IPS DF 6.9 (cell line): Measurements from ENCODE around the gene RAB11FIP3.
A peak's percentile ranks its signal among the peaks of the same experiment; 100 is the strongest.

Source experiments
- DNase-seq: peaks from one replicate; pipeline ENCODE4 v3.0.0-alpha.2; 2013; ENCODE audit warnings: low read depth, low spot score
- H3K27ac ChIP-seq: one replicate; pipeline ENCODE4 v1.5.1; 2013; ENCODE audit warnings: low read length, control low read depth
- H3K27me3 ChIP-seq: 2 replicates; pipeline ENCODE4 v1.6.1; 2013; ENCODE audit warnings: mild to moderate bottlenecking, low read length; ENCODE audit not compliant: control insufficient read depth, insufficient read depth
- H3K36me3 ChIP-seq: 2 replicates; pipeline ENCODE4 v1.6.1; 2013; ENCODE audit warnings: low read length; ENCODE audit not compliant: control insufficient read depth, insufficient read depth
- H3K4me1 ChIP-seq: 2 replicates; pipeline ENCODE4 v1.6.1; 2013; ENCODE audit warnings: low read length; ENCODE audit not compliant: control insufficient read depth, insufficient read depth
- H3K4me3 ChIP-seq: 2 replicates; pipeline ENCODE4 v1.5.1; 2013; ENCODE audit warnings: mild to moderate bottlenecking, low read length
- H3K9me3 ChIP-seq: 2 replicates; pipeline ENCODE4 v1.6.1; 2013; ENCODE audit warnings: low read length, inconsistent platforms; ENCODE audit not compliant: control insufficient read depth, insufficient read depth
- WGBS: extraction: QIAGEN DNeasy Blood & Tissue Kit; methylation state at CpG from one replicate; pipeline ENCODE4 v1.1.7; 2013; ENCODE audit warnings: mixed read lengths, missing lambda C conversion rate; ENCODE audit not compliant: insufficient read length, insufficient coverage; 5-methylcytosine and 5-hydroxymethylcytosine counted together

The RAB11FIP3 gene

DNA sequence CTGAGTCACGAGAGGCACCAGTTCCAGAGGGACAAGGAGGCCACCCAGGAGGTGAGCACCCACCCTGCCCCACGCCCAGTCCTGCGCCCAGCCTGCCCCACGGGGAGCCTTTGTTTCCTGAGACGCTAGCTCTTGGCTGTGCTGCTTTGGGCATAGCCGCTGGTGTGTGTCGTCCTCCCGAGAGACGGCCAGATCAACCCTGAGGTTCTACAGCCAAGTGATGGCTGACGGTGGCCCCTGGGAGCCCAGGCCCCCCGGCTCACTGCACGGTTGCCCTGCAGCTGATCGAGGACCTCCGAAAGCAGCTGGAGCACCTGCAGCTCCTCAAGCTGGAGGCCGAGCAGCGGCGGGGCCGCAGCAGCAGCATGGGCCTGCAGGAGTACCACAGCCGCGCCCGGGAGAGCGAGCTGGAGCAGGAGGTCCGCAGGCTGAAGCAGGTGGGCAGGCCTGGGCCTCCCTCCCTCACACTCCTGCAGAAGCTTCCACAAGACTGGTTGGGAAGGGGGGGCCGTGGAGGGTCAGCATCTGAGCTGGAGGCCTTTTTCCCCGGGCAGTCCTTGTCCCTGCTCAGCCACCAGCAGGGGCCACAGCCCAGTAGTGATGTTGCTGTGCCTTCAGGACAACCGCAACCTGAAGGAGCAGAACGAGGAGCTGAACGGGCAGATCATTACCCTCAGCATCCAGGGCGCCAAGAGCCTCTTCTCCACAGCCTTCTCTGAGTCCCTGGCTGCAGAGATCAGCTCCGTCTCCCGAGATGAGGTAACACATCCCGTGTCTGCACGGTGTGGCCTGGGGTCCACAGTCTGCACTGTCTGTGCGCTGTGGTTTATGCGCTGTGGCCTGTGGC, 94.6 kb downstream of the RAB11FIP3 start:
- Histone ChIP-seq H3K36me3 (0 out of 2 replicates have a peak, but pooled peaks cover 6% of the 10 kb centered on the region), H3K27me3 (no peaks in the 10 kb centered on the region), H3K4me1 (no peaks in the 10 kb centered on the region), H3K4me3 (no peak overlapping the region), H3K27ac (no peak overlapping the region), H3K9me3 (no peaks in the 10 kb centered on the region)
- no CpG with 5 or more reads among the region's 35 CpGs for WGBS
- DNase-seq: no peak

GRCh38 chr16:520847-521246, 95.4 kb downstream of the RAB11FIP3 start:
- Histone ChIP-seq H3K4me3 (no peak overlapping the region), H3K9me3 (no peaks in the 10 kb centered on the region), H3K27me3 (no peaks in the 10 kb centered on the region), H3K36me3 (0 out of 2 replicates have a peak, but pooled peaks cover 6% of the 10 kb centered on the region), H3K27ac (no peak overlapping the region), H3K4me1 (no peaks in the 10 kb centered on the region)
- DNase-seq: no peak
- WGBS: no CpG with 5 or more reads among the region's 13 CpGs

DNA sequence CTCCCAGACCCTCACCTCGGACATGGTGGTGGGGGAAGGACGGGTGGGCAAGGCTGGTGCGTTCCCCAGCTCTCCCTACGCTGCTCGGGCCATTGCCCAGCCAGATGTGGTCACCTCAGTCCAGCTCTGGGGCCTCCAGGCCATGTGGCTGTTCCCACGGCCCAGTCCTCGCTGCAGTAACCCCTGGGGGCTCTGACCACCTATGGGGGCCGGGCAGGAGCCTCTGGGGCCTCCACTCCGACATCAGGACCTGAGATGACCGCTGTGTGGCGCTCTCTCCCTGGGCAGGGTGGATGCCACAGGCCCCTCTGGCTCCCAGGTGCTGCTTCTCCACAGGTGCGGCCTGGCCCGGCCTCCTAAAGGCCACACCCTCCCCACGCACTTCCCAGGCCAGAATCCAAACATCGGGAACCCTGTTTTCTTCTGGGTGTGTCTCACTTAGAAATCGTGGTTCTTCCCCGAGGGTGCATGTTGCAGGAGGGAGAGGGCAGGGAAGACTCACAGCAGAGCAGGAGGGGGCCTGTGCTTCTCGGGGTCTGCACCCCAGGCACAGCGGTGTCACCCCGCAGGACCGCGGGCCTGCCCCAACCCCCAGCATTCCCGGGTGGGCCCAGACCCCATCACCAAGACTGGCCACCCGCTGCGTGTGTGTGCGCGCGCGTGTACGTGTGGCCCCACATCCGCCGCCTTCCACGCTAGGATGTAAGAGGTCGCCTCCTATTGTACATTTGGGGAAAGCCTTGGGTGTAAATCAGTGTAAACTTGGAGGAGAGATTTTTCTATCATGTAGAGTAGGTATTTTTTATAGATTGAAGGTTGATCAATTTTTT, 96.1 kb downstream of the RAB11FIP3 start:
- H3K4me3 ChIP-seq: no peak overlapping the region
- 0 out of 2 replicates have a peak, but pooled peaks cover 1% of the 10 kb centered on the region for H3K4me1 ChIP-seq
- WGBS: no CpG with 5 or more reads among the region's 34 CpGs

DNA sequence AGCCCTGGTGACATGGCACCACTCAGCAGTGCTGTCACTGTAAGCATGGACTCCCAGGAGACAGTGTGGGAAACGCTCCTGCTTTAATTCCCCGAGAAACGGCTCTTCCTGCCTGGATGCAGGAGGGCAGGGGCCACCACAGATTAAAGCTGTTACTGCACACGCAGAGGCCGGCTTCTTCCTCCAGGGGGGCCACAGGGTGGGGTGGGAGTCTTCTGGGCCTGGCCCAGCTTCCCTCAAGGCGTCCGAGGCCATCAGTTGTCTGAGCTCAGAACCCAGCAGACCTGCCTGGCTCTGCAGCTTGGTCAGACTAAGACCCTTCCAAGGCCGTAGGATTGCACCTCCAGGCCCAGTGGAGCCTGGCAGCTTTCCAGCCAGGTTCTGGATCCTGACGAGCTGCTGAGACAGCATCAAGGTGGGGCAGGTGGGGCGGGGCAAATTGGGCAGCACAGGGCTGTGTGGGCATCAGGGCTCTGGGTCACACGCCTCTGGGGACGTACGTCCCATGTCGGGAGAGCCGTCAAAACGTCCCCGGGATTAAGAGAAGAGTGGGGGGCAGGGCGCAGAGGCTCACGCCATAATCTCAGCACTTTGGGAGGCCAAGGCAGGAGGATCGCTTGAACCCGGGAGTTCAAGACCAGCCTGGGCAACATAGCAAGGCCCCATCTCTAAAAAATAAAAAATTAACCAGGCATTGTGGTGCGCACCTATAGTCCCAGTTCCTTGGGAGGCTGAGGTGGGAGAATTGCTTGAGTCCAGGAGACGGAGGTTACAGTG, 97.1 kb downstream of the RAB11FIP3 start:
- no peak for DNase-seq
- no CpG with 5 or more reads among the region's 23 CpGs for WGBS
- Histone ChIP-seq H3K27me3 (no peaks in the 10 kb centered on the region), H3K36me3 (0 out of 2 replicates have a peak, but pooled peaks cover 6% of the 10 kb centered on the region), H3K4me1 (0 out of 2 replicates have a peak, but pooled peaks cover 1% of the 10 kb centered on the region), H3K4me3 (no peak overlapping the region), H3K27ac (no peak overlapping the region), H3K9me3 (no peaks in the 10 kb centered on the region)

More for the DNA sequence above, 96.1 kb downstream of the RAB11FIP3 start:
- Histone ChIP-seq H3K36me3 (0 out of 2 replicates have a peak, but pooled peaks cover 6% of the 10 kb centered on the region), H3K9me3 (no peaks in the 10 kb centered on the region), H3K27me3 (no peaks in the 10 kb centered on the region), H3K27ac (no peak overlapping the region)
- peak; percentile 54 for DNase-seq

GRCh38 chr16:523097-523741, 97.8 kb downstream of the RAB11FIP3 start:
- 0 out of 2 replicates have a peak, but pooled peaks cover 1% of the 10 kb centered on the region for H3K4me1 ChIP-seq
- DNase-seq: no peak
- H3K27me3 ChIP-seq: no peaks in the 10 kb centered on the region
- H3K9me3 ChIP-seq: no peaks in the 10 kb centered on the region
- H3K36me3 ChIP-seq: 0 out of 2 replicates have a peak, but pooled peaks cover 6% of the 10 kb centered on the region
- no CpG with 5 or more reads among the region's 22 CpGs for WGBS
- H3K4me3 ChIP-seq: no peak overlapping the region
- no peak overlapping the region for H3K27ac ChIP-seq

DNA sequence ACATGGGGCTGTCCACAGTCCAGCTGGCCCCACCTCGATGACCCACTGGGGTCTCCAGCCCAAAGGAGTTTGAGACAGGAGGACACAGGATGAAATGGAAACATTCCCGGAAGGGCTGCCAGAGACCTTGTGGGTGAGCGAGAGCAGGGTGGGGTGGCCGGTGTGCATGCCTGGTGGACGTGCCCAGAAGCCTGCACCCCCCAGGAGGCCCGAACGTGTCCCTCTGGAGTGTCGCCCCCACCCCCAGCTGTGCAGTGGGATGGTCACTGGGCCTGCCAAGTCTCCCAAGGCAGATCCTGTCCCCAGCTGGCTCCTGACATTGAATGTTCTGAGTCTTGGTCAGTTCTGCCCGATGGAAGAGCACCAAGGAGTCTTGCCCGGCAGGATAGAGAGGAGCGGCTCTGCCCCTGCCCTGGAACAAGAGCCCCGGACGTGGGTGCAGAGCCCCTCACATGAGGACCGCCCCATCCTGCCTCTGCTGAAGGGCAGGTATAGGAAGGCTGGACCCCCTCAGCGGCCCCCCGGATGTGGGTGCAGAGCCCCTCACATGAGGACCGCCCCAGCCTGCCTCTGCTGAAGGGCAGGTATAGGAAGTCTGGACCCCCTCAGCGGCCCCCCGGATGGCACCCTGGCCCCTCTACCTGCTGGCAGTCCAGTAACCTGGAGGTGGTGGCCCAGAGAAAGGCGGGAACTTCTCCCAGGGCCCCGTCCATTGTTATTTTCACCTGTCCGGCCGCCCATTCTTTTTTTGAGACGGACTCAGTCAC, 99.0 kb downstream of the RAB11FIP3 start:
- WGBS: no CpG with 5 or more reads among the region's 24 CpGs
- H3K27me3 ChIP-seq: no peaks in the 10 kb centered on the region
- H3K4me1 ChIP-seq: 0 out of 2 replicates have a peak, but pooled peaks cover 4% of the 10 kb centered on the region
- no peaks in the 10 kb centered on the region for H3K9me3 ChIP-seq
- no peak for DNase-seq
- H3K27ac ChIP-seq: no peak overlapping the region
- H3K4me3 ChIP-seq: no peak overlapping the region
- 0 out of 2 replicates have a peak, but pooled peaks cover 6% of the 10 kb centered on the region for H3K36me3 ChIP-seq

DNA sequence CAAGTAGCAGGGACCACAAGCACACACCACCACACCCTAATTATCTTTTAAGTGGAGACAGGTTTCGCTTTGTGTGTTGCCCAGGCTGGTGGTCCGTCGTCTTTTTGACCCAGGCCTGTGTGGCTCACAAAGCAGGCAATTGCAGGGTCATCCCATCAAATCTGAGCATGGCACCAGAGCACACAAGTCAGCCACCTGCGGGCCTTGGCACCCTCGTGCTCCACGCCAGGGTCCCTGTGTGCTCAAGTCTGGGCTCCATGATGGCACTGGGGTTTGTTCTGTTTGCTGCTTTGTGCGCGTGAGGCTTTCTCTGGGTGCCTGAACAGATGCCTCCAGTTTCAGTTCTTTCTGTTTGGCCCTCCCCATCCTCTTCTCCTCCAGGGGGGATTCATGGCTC, 99.7 kb downstream of the RAB11FIP3 start:
- Histone ChIP-seq H3K4me1 (0 out of 2 replicates have a peak, but pooled peaks cover 4% of the 10 kb centered on the region), H3K4me3 (no peak overlapping the region), H3K27ac (no peak overlapping the region), H3K36me3 (peaks cover 9% of the 10 kb centered on the region; the same call in 1 of the 2 replicates), H3K9me3 (no peaks in the 10 kb centered on the region), H3K27me3 (no peaks in the 10 kb centered on the region)
- WGBS: no CpG with 5 or more reads among the region's 8 CpGs
- no peak for DNase-seq

DNA sequence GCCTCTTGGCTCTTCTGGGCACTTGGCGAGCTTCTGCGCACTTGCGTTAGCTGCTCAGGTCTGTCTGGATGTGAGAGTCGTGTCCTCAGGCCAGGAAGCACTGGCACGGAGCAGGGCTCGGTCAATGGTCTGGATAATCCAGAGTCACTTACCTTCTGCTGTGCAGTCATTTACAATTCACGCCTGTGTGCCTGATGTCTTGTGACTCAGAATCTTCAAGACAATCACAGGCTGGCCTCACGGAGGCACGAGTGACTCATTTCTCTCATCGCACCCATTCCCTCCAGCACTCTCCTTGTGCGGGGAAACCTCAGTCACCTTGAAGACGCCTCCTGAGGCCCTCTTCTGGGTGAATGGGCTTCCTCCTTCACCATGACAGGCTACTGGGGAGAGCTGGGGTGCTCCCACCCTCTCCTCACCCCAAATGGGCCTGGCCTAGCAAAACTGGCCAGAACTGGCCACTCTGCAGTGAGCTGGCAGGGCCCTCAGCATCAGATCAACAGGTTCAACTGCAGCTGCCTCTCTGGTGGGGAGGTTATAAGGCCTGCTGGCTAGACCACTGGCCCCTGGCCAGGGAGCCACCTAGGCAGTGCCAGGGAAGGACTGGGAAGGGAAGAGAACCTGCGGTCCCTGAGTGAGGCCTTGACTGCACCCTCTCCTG, 100.2 kb downstream of the RAB11FIP3 start:
- Histone ChIP-seq H3K4me3 (no peak overlapping the region), H3K4me1 (0 out of 2 replicates have a peak, but pooled peaks cover 4% of the 10 kb centered on the region), H3K27ac (no peak overlapping the region), H3K36me3 (peaks cover 9% of the 10 kb centered on the region; the same call in 1 of the 2 replicates), H3K9me3 (no peaks in the 10 kb centered on the region), H3K27me3 (no peaks in the 10 kb centered on the region)
- no peak for DNase-seq
- no CpG with 5 or more reads among the region's 13 CpGs for WGBS
